Activated CD4-positive, alpha-beta memory T cell treated with anti-CD3 and anti-CD28 coated beads for 36 hours (primary cell): ENCODE data around the gene C4orf50. TPM values are rescaled to one million over a fixed set of nuclear protein-coding genes. Genes with fewer than 3 reads are reported as not detected.

Source experiments
- CTCF ChIA-PET: fragments of 350-600 bp; sonication (Branson Sonifier 250); formaldehyde crosslinking; loops from one replicate; lab custom pipeline; 2021; ENCODE audit warnings: antibody characterized with exemption, inconsistent platforms; lab: Charles Lee
- POLR2A ChIA-PET: fragments of 350-600 bp; sonication (Branson Sonifier 250); formaldehyde crosslinking; loops from one replicate; lab custom pipeline; 2021; ENCODE audit warnings: antibody characterized with exemption; lab: Charles Lee
- DNase-seq: peaks from one replicate; pipeline ENCODE4 v3.0.0-alpha.2; 2020
- H3K27ac Mint-ChIP-seq: one replicate; pipeline ENCODE4 v1.8.0; 2021; ENCODE audit warnings: mixed read lengths
- H3K27me3 Mint-ChIP-seq: one replicate; pipeline ENCODE4 v1.8.0; 2021; ENCODE audit warnings: mixed read lengths
- H3K36me3 Mint-ChIP-seq: one replicate; pipeline ENCODE4 v1.8.0; 2021; ENCODE audit warnings: mixed read lengths
- H3K4me1 Mint-ChIP-seq: one replicate; pipeline ENCODE4 v1.8.0; 2021; ENCODE audit warnings: low read depth, mixed read lengths
- H3K4me3 Mint-ChIP-seq: one replicate; pipeline ENCODE4 v1.8.0; 2021; ENCODE audit warnings: mild to moderate bottlenecking, mixed read lengths
- H3K9me3 Mint-ChIP-seq: one replicate; pipeline ENCODE4 v1.8.0; 2021; ENCODE audit warnings: mixed read lengths
- intact Hi-C: fragments of 100-400 bp; cut with micrococcal nuclease; formaldehyde crosslinking; loops from one replicate; pipeline ENCODE4 v1.15.1; 2023
- total RNA-seq, 2 experiments: library from RNA; stranded (reverse); gene quantifications; one replicate each; pipeline ENCODE4 v1.2.3, GENCODE V29; 2021

C4orf50 gene
- total RNA-seq, 2 experiments from 2014 or later: 0.07 to 0.10 TPM

- peaks cover 11% of the 10 kb centered on the region for H3K27me3 Mint-ChIP-seq
- intact Hi-C loops: no loop called here
- no peaks in the 10 kb centered on the region for H3K36me3 Mint-ChIP-seq
- no peaks in the 10 kb centered on the region for H3K4me1 Mint-ChIP-seq
- DNase-seq: no peak
- H3K9me3 Mint-ChIP-seq: no peaks in the 10 kb centered on the region
- ChIA-PET POLR2A (no interaction called here), CTCF (no interaction called here)
- H3K4me3 Mint-ChIP-seq: no peak overlapping the region
- H3K27ac Mint-ChIP-seq: no peak overlapping the region
Measured at GRCh38 chr4:5971078-5971450, 47.2 kb downstream of the C4orf50 start.

- Mint-ChIP-seq H3K27me3 (peaks cover 11% of the 10 kb centered on the region), H3K4me3 (no peak overlapping the region), H3K9me3 (no peaks in the 10 kb centered on the region), H3K4me1 (no peaks in the 10 kb centered on the region), H3K27ac (no peak overlapping the region), H3K36me3 (no peaks in the 10 kb centered on the region)
- no peak for DNase-seq
- POLR2A ChIA-PET: no interaction called here
- CTCF ChIA-PET: no interaction called here
- intact Hi-C loops: no loop called here
Measured at GRCh38 chr4:5970381-5971077, 47.7 kb downstream of the C4orf50 start.

- H3K27me3 Mint-ChIP-seq: peaks cover 11% of the 10 kb centered on the region
- H3K4me3 Mint-ChIP-seq: no peak overlapping the region
- no peak overlapping the region for H3K27ac Mint-ChIP-seq
- no peak for DNase-seq
- intact Hi-C loops: no loop called here
- POLR2A ChIA-PET: no interaction called here
- CTCF ChIA-PET: no interaction called here
- H3K4me1 Mint-ChIP-seq: no peaks in the 10 kb centered on the region
- H3K9me3 Mint-ChIP-seq: no peaks in the 10 kb centered on the region
- no peaks in the 10 kb centered on the region for H3K36me3 Mint-ChIP-seq
Measured at GRCh38 chr4:5969777-5970176, 48.5 kb downstream of the C4orf50 start.

- intact Hi-C loops: no loop called here
- Mint-ChIP-seq H3K36me3 (no peaks in the 10 kb centered on the region), H3K4me3 (no peak overlapping the region), H3K9me3 (no peaks in the 10 kb centered on the region), H3K27ac (no peak overlapping the region), H3K4me1 (no peaks in the 10 kb centered on the region), H3K27me3 (peaks cover 11% of the 10 kb centered on the region)
- DNase-seq: no peak
- ChIA-PET CTCF (no interaction called here), POLR2A (no interaction called here)
Measured at GRCh38 chr4:5969336-5969735, 48.9 kb downstream of the C4orf50 start.

GRCh38 chr4:5968246-5968645 is 50.0 kb downstream of the C4orf50 start:
- Mint-ChIP-seq H3K36me3 (no peaks in the 10 kb centered on the region), H3K9me3 (no peaks in the 10 kb centered on the region), H3K27me3 (peaks cover 13% of the 10 kb centered on the region), H3K27ac (no peak overlapping the region), H3K4me3 (no peak overlapping the region), H3K4me1 (no peaks in the 10 kb centered on the region)
- DNase-seq: no peak
- intact Hi-C loops: no loop called here
- POLR2A ChIA-PET: no interaction called here
- CTCF ChIA-PET: no interaction called here

GRCh38 chr4:5967783-5968182 is 50.4 kb downstream of the C4orf50 start:
- CTCF ChIA-PET: no interaction called here
- Mint-ChIP-seq H3K4me3 (no peak overlapping the region), H3K4me1 (no peaks in the 10 kb centered on the region), H3K36me3 (no peaks in the 10 kb centered on the region), H3K27me3 (peaks cover 12% of the 10 kb centered on the region), H3K9me3 (no peaks in the 10 kb centered on the region), H3K27ac (no peak overlapping the region)
- intact Hi-C loops: no loop called here
- DNase-seq: no peak
- POLR2A ChIA-PET: no interaction called here

- POLR2A ChIA-PET: no interaction called here
- no peaks in the 10 kb centered on the region for H3K4me1 Mint-ChIP-seq
- intact Hi-C loops: no loop called here
- H3K9me3 Mint-ChIP-seq: no peaks in the 10 kb centered on the region
- peaks cover 8% of the 10 kb centered on the region for H3K27me3 Mint-ChIP-seq
- DNase-seq: no peak
- no peak overlapping the region for H3K27ac Mint-ChIP-seq
- H3K36me3 Mint-ChIP-seq: no peaks in the 10 kb centered on the region
- no peak overlapping the region for H3K4me3 Mint-ChIP-seq
- CTCF ChIA-PET: no interaction called here
Measured at GRCh38 chr4:5965225-5965624, 53.0 kb downstream of the C4orf50 start.

- intact Hi-C loops: no loop called here
- CTCF ChIA-PET: interaction anchor here (0.6 kb wide), 1 partner anchor 34 kb away, joined by 3 read pairs; no protein-coding TSS in a partner anchor
- Mint-ChIP-seq H3K4me3 (no peak overlapping the region), H3K4me1 (no peaks in the 10 kb centered on the region), H3K27me3 (peaks cover 6% of the 10 kb centered on the region), H3K9me3 (no peaks in the 10 kb centered on the region), H3K36me3 (no peaks in the 10 kb centered on the region), H3K27ac (no peak overlapping the region)
- no peak for DNase-seq
- POLR2A ChIA-PET: no interaction called here
Measured at GRCh38 chr4:5964030-5964429, 54.2 kb downstream of the C4orf50 start.

- H3K4me3 Mint-ChIP-seq: no peak overlapping the region
- no peak overlapping the region for H3K27ac Mint-ChIP-seq
- DNase-seq: no peak
- intact Hi-C loops: no loop called here
- no peaks in the 10 kb centered on the region for H3K9me3 Mint-ChIP-seq
- POLR2A ChIA-PET: no interaction called here
- no peaks in the 10 kb centered on the region for H3K36me3 Mint-ChIP-seq
- peaks cover 6% of the 10 kb centered on the region for H3K27me3 Mint-ChIP-seq
- no peaks in the 10 kb centered on the region for H3K4me1 Mint-ChIP-seq
- CTCF ChIA-PET: interaction anchor here (0.6 to 0.7 kb wide), 2 partner anchors 35 to 368 kb away, joined by 3 read pairs; no protein-coding TSS in a partner anchor
Measured at GRCh38 chr4:5963611-5964010, 54.6 kb downstream of the C4orf50 start.

GRCh38 chr4:5962416-5962815 is 55.8 kb downstream of the C4orf50 start:
- intact Hi-C loops: no loop called here
- ChIA-PET POLR2A (no interaction called here), CTCF (no interaction called here)
- no peak for DNase-seq
- H3K4me1 Mint-ChIP-seq: no peaks in the 10 kb centered on the region
- peaks cover 6% of the 10 kb centered on the region for H3K27me3 Mint-ChIP-seq
- no peaks in the 10 kb centered on the region for H3K9me3 Mint-ChIP-seq
- no peaks in the 10 kb centered on the region for H3K36me3 Mint-ChIP-seq
- H3K27ac Mint-ChIP-seq: no peak overlapping the region
- H3K4me3 Mint-ChIP-seq: no peak overlapping the region

- peaks cover 6% of the 10 kb centered on the region for H3K27me3 Mint-ChIP-seq
- ChIA-PET CTCF (no interaction called here), POLR2A (no interaction called here)
- no peaks in the 10 kb centered on the region for H3K36me3 Mint-ChIP-seq
- H3K4me3 Mint-ChIP-seq: no peak overlapping the region
- intact Hi-C loops: no loop called here
- DNase-seq: no peak
- H3K9me3 Mint-ChIP-seq: no peaks in the 10 kb centered on the region
- H3K27ac Mint-ChIP-seq: no peak overlapping the region
- peaks cover 3% of the 10 kb centered on the region for H3K4me1 Mint-ChIP-seq
Measured at GRCh38 chr4:5960252-5960880, 57.9 kb downstream of the C4orf50 start.

- peaks cover 6% of the 10 kb centered on the region for H3K27me3 Mint-ChIP-seq
- no peak for DNase-seq
- intact Hi-C loops: no loop called here
- H3K4me3 Mint-ChIP-seq: no peak overlapping the region
- no peak overlapping the region for H3K27ac Mint-ChIP-seq
- POLR2A ChIA-PET: no interaction called here
- CTCF ChIA-PET: no interaction called here
- no peaks in the 10 kb centered on the region for H3K36me3 Mint-ChIP-seq
- H3K9me3 Mint-ChIP-seq: no peaks in the 10 kb centered on the region
- H3K4me1 Mint-ChIP-seq: peaks cover 3% of the 10 kb centered on the region
Measured at GRCh38 chr4:5959211-5959982, 58.8 kb downstream of the C4orf50 start.
